ENCODE results near the gene DDA1. TPM values are rescaled to one million over a fixed set of nuclear protein-coding genes. Genes with fewer than 3 reads are reported as not detected.

Gene DDA1
- total and polyA plus RNA-seq, 7 experiments from 2014 or later: 19.7 to 41.9 (median 37.2) TPM

DNA sequence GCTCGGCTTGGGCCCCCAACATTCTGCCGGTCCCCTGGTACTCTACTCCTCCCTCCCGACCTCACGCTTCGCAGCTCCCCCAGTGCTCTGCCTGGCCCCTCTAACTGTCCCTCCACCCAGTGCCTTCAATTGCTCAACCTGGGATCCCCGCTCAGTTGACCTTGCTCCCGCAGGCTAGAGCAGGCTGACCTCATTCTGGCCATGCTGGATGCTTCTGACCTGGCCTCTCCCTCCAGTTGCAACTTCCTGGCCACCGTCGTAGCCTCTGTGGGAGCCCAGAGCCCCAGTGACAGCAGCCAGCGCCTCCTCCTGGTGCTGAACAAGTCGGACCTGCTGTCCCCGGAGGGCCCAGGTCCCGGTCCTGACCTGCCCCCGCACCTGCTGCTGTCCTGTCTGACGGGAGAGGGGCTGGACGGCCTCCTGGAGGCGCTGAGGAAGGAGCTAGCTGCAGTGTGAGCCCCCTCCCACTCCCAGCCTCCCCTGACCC is 31.6 kb downstream of the DDA1 start:
- H3K27me3 Mint-ChIP-seq: no peaks in the 10 kb centered on the region
- intact Hi-C loops (cut with micrococcal nuclease): no loop called here
- peaks cover 6 to 13% of the 10 kb centered on the region in 2 donors for H3K4me1 ChIP-seq (ENCODE audit: control insufficient read depth in 2 of 2, insufficient read depth in 2 of 2, low read length in 2 of 2)
- ChIA-PET CTCF (no interaction called here), POLR2A (no interaction called here)
- H3K9me3 Mint-ChIP-seq: no peaks in the 10 kb centered on the region
- H3K4me3 ChIP-seq (ENCODE audit: low read length): no peak overlapping the region
- no peak overlapping the region for H3K27ac ChIP-seq (ENCODE audit: low read depth, low read length)
- H3K4me1 Mint-ChIP-seq: peaks cover 5 to 26% (median 8%) of the 10 kb centered on the region in 7 donors
- no peak overlapping the region for H3K4me3 Mint-ChIP-seq
- H3K27ac Mint-ChIP-seq: no peak overlapping the region
- H3K9me3 ChIP-seq (ENCODE audit: control insufficient read depth in 2 of 3, low read length in 3 of 3): no peaks in the 10 kb centered on the region
- peaks cover 0 to 2% (median 0%) of the 10 kb centered on the region in 5 donors for H3K36me3 Mint-ChIP-seq
- DNase-seq (no peak), ATAC-seq (no peak)
- H3K27me3 ChIP-seq (ENCODE audit: control insufficient read depth in 2 of 2, insufficient read depth in 2 of 2, low read length in 2 of 2): no peaks in the 10 kb centered on the region
- H3K36me3 ChIP-seq (ENCODE audit: control insufficient read depth in 2 of 3, insufficient read depth in 3 of 3, low read length in 3 of 3): peaks cover 0 to 11% (median 0%) of the 10 kb centered on the region in 3 experiments

DNA sequence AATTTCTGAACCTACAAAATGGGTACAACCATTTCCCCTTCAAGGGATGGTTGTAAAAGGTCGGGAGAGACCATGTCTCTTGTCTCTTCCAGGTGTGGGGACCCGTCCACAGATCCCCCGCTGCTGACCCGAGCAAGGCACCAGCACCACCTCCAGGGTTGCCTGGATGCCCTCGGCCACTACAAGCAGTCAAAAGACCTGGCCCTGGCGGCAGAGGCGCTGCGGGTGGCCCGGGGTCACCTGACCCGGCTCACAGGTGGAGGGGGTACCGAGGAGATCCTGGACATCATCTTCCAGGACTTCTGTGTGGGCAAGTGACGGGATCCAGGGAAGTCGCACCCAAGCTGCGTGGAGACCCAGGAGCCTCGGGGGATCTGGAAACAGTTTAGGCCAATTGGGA is 32.0 kb downstream of the DDA1 start:
- peaks cover 0 to 2% (median 0%) of the 10 kb centered on the region in 5 donors for H3K36me3 Mint-ChIP-seq
- intact Hi-C loops (cut with micrococcal nuclease): no loop called here
- no peaks in the 10 kb centered on the region for H3K27me3 ChIP-seq (ENCODE audit: control insufficient read depth in 2 of 2, insufficient read depth in 2 of 2, low read length in 2 of 2)
- H3K36me3 ChIP-seq (ENCODE audit: control insufficient read depth in 2 of 3, insufficient read depth in 3 of 3, low read length in 3 of 3): peaks cover 0 to 11% (median 0%) of the 10 kb centered on the region in 3 experiments
- H3K4me1 Mint-ChIP-seq: peaks cover 8 to 27% (median 12%) of the 10 kb centered on the region in 7 donors
- ATAC-seq (no peak), DNase-seq (no peak)
- peaks cover 6 to 15% of the 10 kb centered on the region in 2 donors for H3K4me1 ChIP-seq (ENCODE audit: control insufficient read depth in 2 of 2, insufficient read depth in 2 of 2, low read length in 2 of 2)
- no peaks in the 10 kb centered on the region for H3K27me3 Mint-ChIP-seq
- no peak overlapping the region for H3K4me3 ChIP-seq (ENCODE audit: low read length)
- H3K27ac ChIP-seq (ENCODE audit: low read depth, low read length): no peak overlapping the region
- H3K9me3 ChIP-seq (ENCODE audit: control insufficient read depth in 2 of 3, low read length in 3 of 3): no peaks in the 10 kb centered on the region
- CTCF ChIA-PET: interaction anchor here (1.4 kb wide), 1 partner anchor 9 kb away, joined by 5 read pairs; no protein-coding TSS in a partner anchor
- H3K4me3 Mint-ChIP-seq: no peak overlapping the region
- no peaks in the 10 kb centered on the region for H3K9me3 Mint-ChIP-seq
- no peak overlapping the region for H3K27ac Mint-ChIP-seq
- POLR2A ChIA-PET: no interaction called here

DNA sequence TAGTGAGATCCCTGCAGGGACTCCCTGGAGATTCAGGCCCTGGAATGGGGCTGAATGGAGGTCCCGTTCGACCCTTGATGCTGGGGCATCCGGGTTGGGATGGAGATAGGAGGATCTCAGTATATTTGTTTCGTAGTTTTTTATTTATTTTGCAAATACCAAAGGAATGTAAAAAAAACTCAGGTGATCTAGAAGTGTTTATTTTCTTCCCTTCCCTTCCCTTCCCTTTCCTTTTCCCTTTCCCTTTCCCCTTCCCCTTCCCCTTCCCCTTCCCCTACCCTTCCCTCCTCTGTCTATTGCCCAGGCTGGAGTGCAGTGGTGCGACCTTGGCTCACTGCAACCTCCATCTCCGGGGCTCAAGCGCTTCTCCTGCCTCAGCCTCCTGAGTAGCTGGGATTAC is 32.5 kb downstream of the DDA1 start:
- CTCF ChIA-PET: interaction anchor here (0.7 to 1.4 kb wide), 3 partner anchors 10 to 43 kb away, joined by 4 to 5 read pairs (median 4); no protein-coding TSS in a partner anchor
- ATAC-seq (no peak), DNase-seq (no peak)
- Histone ChIP-seq H3K27me3 (ENCODE audit: control insufficient read depth in 2 of 2, insufficient read depth in 2 of 2, low read length in 2 of 2) (no peaks in the 10 kb centered on the region), H3K4me1 (ENCODE audit: control insufficient read depth in 2 of 2, insufficient read depth in 2 of 2, low read length in 2 of 2) (peaks cover 6 to 12% of the 10 kb centered on the region in 2 donors), H3K36me3 (ENCODE audit: control insufficient read depth in 2 of 3, insufficient read depth in 3 of 3, low read length in 3 of 3) (peaks cover 0 to 11% (median 0%) of the 10 kb centered on the region in 3 experiments), H3K4me3 (ENCODE audit: low read length) (no peak overlapping the region), H3K9me3 (ENCODE audit: control insufficient read depth in 2 of 3, low read length in 3 of 3) (no peaks in the 10 kb centered on the region), H3K27ac (ENCODE audit: low read depth, low read length) (no peak overlapping the region)
- Mint-ChIP-seq H3K9me3 (no peaks in the 10 kb centered on the region), H3K27me3 (no peaks in the 10 kb centered on the region), H3K4me1 (peaks cover 6 to 27% (median 13%) of the 10 kb centered on the region in 7 donors), H3K36me3 (peaks cover 0 to 2% (median 0%) of the 10 kb centered on the region in 5 donors), H3K27ac (no peak overlapping the region), H3K4me3 (no peak overlapping the region)
- POLR2A ChIA-PET: no interaction called here
- intact Hi-C loops (cut with micrococcal nuclease): no loop called here

DNA sequence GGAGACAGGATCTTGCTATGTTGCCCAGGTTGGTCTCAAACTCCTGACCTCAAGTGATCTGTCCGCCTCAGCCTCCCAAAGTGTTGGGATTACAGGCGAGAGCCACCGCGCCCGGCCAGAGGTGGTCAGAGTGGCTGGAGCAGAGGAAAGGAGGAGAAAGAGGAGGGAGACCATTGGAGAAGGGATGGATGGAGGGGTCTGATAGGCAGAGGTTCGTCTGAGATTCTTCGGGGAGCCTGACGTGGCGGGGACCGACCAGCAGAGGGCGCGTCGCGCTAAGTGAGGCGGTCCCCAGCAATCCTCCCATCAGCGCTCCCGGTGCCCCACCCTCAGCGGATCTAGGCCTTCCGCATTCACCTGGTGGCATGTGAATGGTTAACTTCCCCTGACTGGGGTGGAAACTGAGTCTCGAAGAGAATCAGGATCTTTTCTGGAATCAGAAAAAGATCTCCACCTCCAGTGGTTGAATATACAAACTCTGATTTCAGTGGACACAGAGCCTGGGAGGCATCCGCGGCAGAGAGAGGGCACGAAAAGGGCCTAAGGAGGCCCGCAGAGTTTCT is 36.8 kb downstream of the DDA1 start:
- CTCF ChIA-PET: interaction anchor here (0.9 to 2.3 kb wide), 8 partner anchors 37 to 120 kb away, joined by 3 to 18 read pairs (median 5); partner anchors contain the start of gene DDA1
- intact Hi-C loops (cut with micrococcal nuclease): loop anchor here (1.0 to 2.0 kb wide), 6 partner anchors 12 to 120 kb away; partner anchors contain the start of gene ANO8 (in 1 of the 2)
- Histone ChIP-seq H3K36me3 (ENCODE audit: control insufficient read depth in 2 of 3, insufficient read depth in 3 of 3, low read length in 3 of 3) (peaks cover 0 to 6% (median 0%) of the 10 kb centered on the region in 3 experiments), H3K4me1 (ENCODE audit: control insufficient read depth in 2 of 2, insufficient read depth in 2 of 2, low read length in 2 of 2) (peaks cover 0 to 5% of the 10 kb centered on the region in 2 donors), H3K27me3 (ENCODE audit: control insufficient read depth in 2 of 2, insufficient read depth in 2 of 2, low read length in 2 of 2) (peaks cover 0 to 2% of the 10 kb centered on the region in 2 donors), H3K4me3 (ENCODE audit: low read length) (no peak overlapping the region), H3K27ac (ENCODE audit: low read depth, low read length) (no peak overlapping the region), H3K9me3 (ENCODE audit: control insufficient read depth in 2 of 3, low read length in 3 of 3) (no peaks in the 10 kb centered on the region)
- peak; percentile 46 to 85 (median 71) for DNase-seq
- Mint-ChIP-seq H3K27me3 (peaks cover 4 to 19% (median 7%) of the 10 kb centered on the region in 5 donors), H3K36me3 (peaks cover 0 to 2% (median 0%) of the 10 kb centered on the region in 5 donors), H3K27ac (peak overlapping the region in 2 of 9 donors; percentile 13 to 46), H3K4me1 (peaks cover 0 to 15% (median 6%) of the 10 kb centered on the region in 7 donors), H3K4me3 (no peak overlapping the region), H3K9me3 (peaks cover 0 to 1% (median 0%) of the 10 kb centered on the region in 11 donors)
- peak; percentile 98 for ATAC-seq
- POLR2A ChIA-PET: interaction anchor here (0.6 kb wide), 1 partner anchor 223 kb away, joined by 4 read pairs; no protein-coding TSS in a partner anchor

DNA sequence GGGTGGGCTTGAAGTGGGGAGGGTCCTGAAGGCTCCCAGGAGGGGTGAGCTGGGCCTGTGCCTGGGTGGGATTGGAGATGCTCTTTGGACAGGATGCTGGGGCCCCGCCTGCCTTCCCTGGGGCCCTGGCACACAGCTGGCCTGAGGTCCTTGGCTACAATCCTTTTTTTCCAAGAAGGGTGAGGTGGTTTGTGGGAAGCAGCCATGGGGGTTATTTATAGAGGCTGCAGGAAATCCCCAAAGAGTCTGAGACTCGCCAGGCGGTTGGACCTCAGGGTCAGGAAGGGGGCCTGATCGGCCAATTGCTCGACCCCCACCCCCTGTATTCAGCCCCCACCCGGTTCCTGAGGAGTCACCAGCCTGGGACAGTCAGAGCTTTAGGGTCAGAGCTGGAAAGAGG is 38.0 kb downstream of the DDA1 start:
- ATAC-seq (no peak), DNase-seq (no peak)
- Mint-ChIP-seq H3K27ac (no peak overlapping the region), H3K9me3 (peaks cover 0 to 1% (median 0%) of the 10 kb centered on the region in 11 donors), H3K27me3 (peaks cover 4 to 20% (median 13%) of the 10 kb centered on the region in 5 donors), H3K4me3 (no peak overlapping the region), H3K36me3 (peaks cover 0 to 2% (median 0%) of the 10 kb centered on the region in 5 donors), H3K4me1 (peaks cover 0 to 23% (median 6%) of the 10 kb centered on the region in 7 donors)
- ChIA-PET POLR2A (interaction anchor here (1.0 kb wide), 1 partner anchor 37 kb away, joined by 3 read pairs; no protein-coding TSS in a partner anchor), CTCF (interaction anchor here (0.7 to 1.6 kb wide), 4 partner anchors 24 to 117 kb away, joined by 3 to 5 read pairs (median 4); partner anchors contain the start of gene MVB12A)
- Histone ChIP-seq H3K27me3 (ENCODE audit: control insufficient read depth in 2 of 2, insufficient read depth in 2 of 2, low read length in 2 of 2) (peaks cover 0 to 2% of the 10 kb centered on the region in 2 donors), H3K9me3 (ENCODE audit: control insufficient read depth in 2 of 3, low read length in 3 of 3) (no peaks in the 10 kb centered on the region), H3K27ac (ENCODE audit: low read depth, low read length) (no peak overlapping the region), H3K4me1 (ENCODE audit: control insufficient read depth in 2 of 2, insufficient read depth in 2 of 2, low read length in 2 of 2) (peaks cover 0 to 5% of the 10 kb centered on the region in 2 donors), H3K36me3 (ENCODE audit: control insufficient read depth in 2 of 3, insufficient read depth in 3 of 3, low read length in 3 of 3) (no peaks in the 10 kb centered on the region), H3K4me3 (ENCODE audit: low read length) (no peak overlapping the region)
- intact Hi-C loops (cut with micrococcal nuclease): loop anchor here in 1 of 2 donors (2.0 kb wide), 1 partner anchor 19 kb away; no protein-coding TSS in a partner anchor

DNA sequence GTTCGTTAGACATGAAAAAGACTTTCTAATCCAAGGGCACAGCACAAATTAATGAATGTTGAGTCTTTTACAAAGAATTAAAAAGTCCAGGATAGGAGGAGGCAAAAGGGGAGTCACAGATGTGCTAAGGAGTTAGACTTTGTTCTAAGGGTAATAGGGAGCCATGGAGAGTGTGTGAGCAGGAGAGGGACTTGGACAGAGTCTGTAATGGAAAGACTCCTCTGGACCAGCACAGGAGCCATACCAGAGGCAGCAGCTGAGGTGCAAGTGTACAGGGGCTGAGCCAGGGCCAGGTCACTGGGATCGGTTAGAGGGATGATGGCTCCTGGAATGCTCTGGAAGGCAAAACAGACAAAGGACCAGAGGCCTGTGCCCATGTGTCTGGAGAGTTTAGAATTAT is 38.5 kb downstream of the DDA1 start:
- Histone ChIP-seq H3K4me3 (ENCODE audit: low read length) (no peak overlapping the region), H3K36me3 (ENCODE audit: control insufficient read depth in 2 of 3, insufficient read depth in 3 of 3, low read length in 3 of 3) (no peaks in the 10 kb centered on the region), H3K4me1 (ENCODE audit: control insufficient read depth in 2 of 2, insufficient read depth in 2 of 2, low read length in 2 of 2) (peaks cover 0 to 5% of the 10 kb centered on the region in 2 donors), H3K9me3 (ENCODE audit: control insufficient read depth in 2 of 3, low read length in 3 of 3) (no peaks in the 10 kb centered on the region), H3K27me3 (ENCODE audit: control insufficient read depth in 2 of 2, insufficient read depth in 2 of 2, low read length in 2 of 2) (peaks cover 0 to 2% of the 10 kb centered on the region in 2 donors), H3K27ac (ENCODE audit: low read depth, low read length) (no peak overlapping the region)
- intact Hi-C loops (cut with micrococcal nuclease): loop anchor here in 1 of 2 donors (2.0 kb wide), 1 partner anchor 19 kb away; no protein-coding TSS in a partner anchor
- POLR2A ChIA-PET: interaction anchor here (1.0 kb wide), 1 partner anchor 37 kb away, joined by 3 read pairs; no protein-coding TSS in a partner anchor
- DNase-seq: no peak
- H3K4me1 Mint-ChIP-seq: peaks cover 0 to 23% (median 6%) of the 10 kb centered on the region in 7 donors
- no peak for ATAC-seq
- CTCF ChIA-PET: interaction anchor here (0.8 to 1.6 kb wide), 3 partner anchors 23 to 72 kb away, joined by 3 to 5 read pairs (median 4); partner anchors contain the start of gene MVB12A
- H3K27me3 Mint-ChIP-seq: peaks cover 4 to 20% (median 13%) of the 10 kb centered on the region in 5 donors
- H3K4me3 Mint-ChIP-seq: no peak overlapping the region
- no peaks in the 10 kb centered on the region for H3K36me3 Mint-ChIP-seq
- peaks cover 0 to 1% (median 0%) of the 10 kb centered on the region in 11 donors for H3K9me3 Mint-ChIP-seq
- peak overlapping the region in 1 of 9 donors; percentile 23 for H3K27ac Mint-ChIP-seq

Data from naive thymus-derived CD4-positive, alpha-beta T cell (primary cell).